ENCODE measurements around the gene SAMD4B.

GRCh38 chr19:39416152-39417120 lies 74.2 kb downstream of the SAMD4B start:
- TF ChIP-seq CTCF (conservative IDR thresholded peaks at IDR 0.05; ENCODE audit: low read length) (no peak), EZH2phosphoT487 (IDR thresholded peaks at IDR 0.05; ENCODE audit: borderline replicate concordance, low read depth, low read length) (no peak)
